A673 (cell line): Measurements from ENCODE around the gene CTDSP1. TPM values are rescaled to one million over a fixed set of nuclear protein-coding genes. Genes with fewer than 3 reads are reported as not detected.
A peak's percentile ranks its signal among the peaks of the same experiment; 100 is the strongest.

Experiments used
- BruUV-seq: library from RNA; stranded (reverse); fragments of 400-500 nt; replicated peaks from 2 replicates; lab custom pipeline; 2021; lab: Mats Ljungman, UMichigan
- CTCF ChIA-PET: fragments of 300-600 bp; sonication (Branson Sonifier 250); formaldehyde crosslinking; loops from one replicate; lab custom pipeline; 2022; ENCODE audit warnings: antibody characterized with exemption; lab: Charles Lee
- POLR2A ChIA-PET: fragments of 300-600 bp; sonication (Branson Sonifier 250); formaldehyde crosslinking; loops from one replicate; lab custom pipeline; 2022; ENCODE audit warnings: antibody characterized with exemption; ENCODE audit not compliant: low non-redundant PET; lab: Charles Lee
- DNase-seq: peaks from one replicate; pipeline ENCODE4 v3.0.0-alpha.2; 2015; ENCODE audit warnings: low spot score
- H3K27ac ChIP-seq: fragments of 200-600 bp; sonication (generic); 2 replicates; pipeline ENCODE4 v1.5.1; 2016; ENCODE audit warnings: mixed run types, low read depth, mild to moderate bottlenecking, mixed read lengths, antibody characterized with exemption, low read length; ENCODE audit not compliant: poor library complexity, severe bottlenecking
- H3K27me3 ChIP-seq: fragments of 200-600 bp; sonication (generic); replicated peaks from 2 replicates; pipeline ENCODE4 v1.6.1; 2017; ENCODE audit warnings: mixed run types, low read depth, mild to moderate bottlenecking, mixed read lengths, antibody characterized with exemption, low read length; ENCODE audit not compliant: insufficient read depth, poor library complexity
- H3K36me3 ChIP-seq: fragments of 200-600 bp; sonication (generic); 2 replicates; pipeline ENCODE4 v1.6.1; 2016; ENCODE audit warnings: mixed run types, mild to moderate bottlenecking, mixed read lengths, antibody characterized with exemption, low read length; ENCODE audit not compliant: insufficient read depth, poor library complexity, severe bottlenecking
- H3K4me1 ChIP-seq: fragments of 200-600 bp; sonication (generic); 2 replicates; pipeline ENCODE4 v1.6.1; 2017; ENCODE audit warnings: mixed run types, mild to moderate bottlenecking, mixed read lengths, antibody characterized with exemption, low read length; ENCODE audit not compliant: insufficient read depth, poor library complexity, severe bottlenecking
- H3K4me3 ChIP-seq: fragments of 200-600 bp; sonication (generic); 2 replicates; pipeline ENCODE4 v1.5.1; 2016; ENCODE audit warnings: low read depth, mixed run types, mild to moderate bottlenecking, mixed read lengths, low read length; ENCODE audit not compliant: poor library complexity, severe bottlenecking
- H3K9me3 ChIP-seq: fragments of 200-600 bp; sonication (generic); 2 replicates; pipeline ENCODE4 v1.6.1; 2016; ENCODE audit warnings: mixed run types, low read depth, mild to moderate bottlenecking, mixed read lengths, antibody characterized with exemption, low read length; ENCODE audit not compliant: poor library complexity, severe bottlenecking
- EZH2 ChIP-seq: fragments of 200-600 bp; sonication (generic); IDR thresholded peaks from 2 replicates; pipeline ENCODE4 v1.6.1; 2017; ENCODE audit warnings: borderline replicate concordance, low read depth, mild to moderate bottlenecking, mixed read lengths, antibody characterized with exemption, low read length; ENCODE audit not compliant: poor library complexity, severe bottlenecking
- intact Hi-C: fragments of 100-400 bp; cut with micrococcal nuclease; formaldehyde crosslinking; loops from one replicate; pipeline ENCODE4 v1.10.0; 2022; ENCODE audit not compliant: unreplicated experiment
- total RNA-seq: library from RNA; stranded (reverse); gene quantifications from 2 replicates; pipeline ENCODE4 v1.2.3, GENCODE V29; 2021
- TF ChIP-seq, protein P1 (sequence below): fragments of 300-800, 200-600 bp; sonication (generic); conservative IDR thresholded peaks from 2 replicates; pipeline ENCODE4 v1.5.1; 2017; ENCODE audit warnings: low read depth, mild to moderate bottlenecking, antibody characterized with exemption, low read length, moderate library complexity, mixed read lengths

Gene CTDSP1
- total RNA-seq, 1 experiment from 2014 or later = 72.3 TPM

GRCh38 chr2:218396688-218397462, 2.8 kb upstream of the CTDSP1 start:
- Histone ChIP-seq H3K9me3 (no peaks in the 10 kb centered on the region), H3K4me1 (peaks cover 37% of the 10 kb centered on the region), H3K27ac (peak overlapping the region; percentile 91), H3K36me3 (peaks cover 4% of the 10 kb centered on the region), H3K4me3 (peak overlapping the region; percentile 97), H3K27me3 (no peaks in the 10 kb centered on the region)
- intact Hi-C loops = loop anchor here (2.0 to 5.0 kb wide), 3 partner anchors 96 to 450 kb away; no protein-coding TSS in a partner anchor
- CTCF ChIA-PET = interaction anchor here (0.6 to 1.6 kb wide), 13 partner anchors 8 to 314 kb away, joined by 3 to 6 read pairs (median 3); partner anchors contain the start of genes ARPC2, PNKD and TTLL4
- DNase-seq = peak; percentile 79
- TF ChIP-seq EZH2 = no peak
- TF ChIP-seq, protein P1, sequence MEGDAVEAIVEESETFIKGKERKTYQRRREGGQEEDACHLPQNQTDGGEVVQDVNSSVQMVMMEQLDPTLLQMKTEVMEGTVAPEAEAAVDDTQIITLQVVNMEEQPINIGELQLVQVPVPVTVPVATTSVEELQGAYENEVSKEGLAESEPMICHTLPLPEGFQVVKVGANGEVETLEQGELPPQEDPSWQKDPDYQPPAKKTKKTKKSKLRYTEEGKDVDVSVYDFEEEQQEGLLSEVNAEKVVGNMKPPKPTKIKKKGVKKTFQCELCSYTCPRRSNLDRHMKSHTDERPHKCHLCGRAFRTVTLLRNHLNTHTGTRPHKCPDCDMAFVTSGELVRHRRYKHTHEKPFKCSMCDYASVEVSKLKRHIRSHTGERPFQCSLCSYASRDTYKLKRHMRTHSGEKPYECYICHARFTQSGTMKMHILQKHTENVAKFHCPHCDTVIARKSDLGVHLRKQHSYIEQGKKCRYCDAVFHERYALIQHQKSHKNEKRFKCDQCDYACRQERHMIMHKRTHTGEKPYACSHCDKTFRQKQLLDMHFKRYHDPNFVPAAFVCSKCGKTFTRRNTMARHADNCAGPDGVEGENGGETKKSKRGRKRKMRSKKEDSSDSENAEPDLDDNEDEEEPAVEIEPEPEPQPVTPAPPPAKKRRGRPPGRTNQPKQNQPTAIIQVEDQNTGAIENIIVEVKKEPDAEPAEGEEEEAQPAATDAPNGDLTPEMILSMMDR = no peak
- POLR2A ChIA-PET = interaction anchor here (0.6 kb wide), 1 partner anchor 105 kb away, joined by 3 read pairs; no protein-coding TSS in a partner anchor
- no TSS peak for BruUV-seq

- no peak for DNase-seq
- H3K27me3 ChIP-seq = no peaks in the 10 kb centered on the region
- POLR2A ChIA-PET = no interaction called here
- CTCF ChIA-PET = no interaction called here
- no TSS peak for BruUV-seq
- peaks cover 9% of the 10 kb centered on the region for H3K36me3 ChIP-seq
- H3K4me3 ChIP-seq = peak overlapping the region; percentile 97
- TF ChIP-seq, protein P1 = no peak
- TF ChIP-seq EZH2 = no peak
- peaks cover 37% of the 10 kb centered on the region for H3K4me1 ChIP-seq
- peak overlapping the region; percentile 91 for H3K27ac ChIP-seq
- intact Hi-C loops = loop anchor here (2.0 to 5.0 kb wide), 3 partner anchors 97 to 450 kb away; no protein-coding TSS in a partner anchor
- H3K9me3 ChIP-seq = no peaks in the 10 kb centered on the region
Observed at GRCh38 chr2:218397463-218397819, 2.2 kb upstream of the CTDSP1 start.

- TF ChIP-seq EZH2 = no peak
- TF ChIP-seq, protein P1 = no peak
Observed at GRCh38 chr2:218397820-218398436, 1.7 kb upstream of the CTDSP1 start.

More at GRCh38 chr2:218397820-218398436, 1.7 kb upstream of the CTDSP1 start:
- Histone ChIP-seq H3K4me1 (peaks cover 37% of the 10 kb centered on the region), H3K9me3 (no peaks in the 10 kb centered on the region), H3K4me3 (peak overlapping the region; percentile 97), H3K27me3 (no peaks in the 10 kb centered on the region), H3K36me3 (peaks cover 14% of the 10 kb centered on the region), H3K27ac (peak overlapping the region; percentile 91)
- peak; percentile 84 for DNase-seq
- ChIA-PET CTCF (no interaction called here), POLR2A (no interaction called here)
- intact Hi-C loops = loop anchor here (2.0 to 5.0 kb wide), 3 partner anchors 97 to 449 kb away; no protein-coding TSS in a partner anchor
- no TSS peak for BruUV-seq
